Ureter (tissue), 1 donor: ENCODE data around the gene PER2. TPM values are rescaled to one million over a fixed set of nuclear protein-coding genes. Genes with fewer than 3 reads are reported as not detected.

Experiments
- DNase-seq: peaks from one replicate; pipeline ENCODE4 v3.0.0-alpha.2; 2020; ENCODE audit warnings: low spot score
- total RNA-seq: library from RNA; stranded (reverse); gene quantifications from one replicate; pipeline ENCODE4 v1.2.4, GENCODE V29; 2023
- donor health status: DM: yes; HTN: yes; CAD: no.

The PER2 gene
- total RNA-seq, 1 donor from 2014 or later = 30.5 TPM

DNA sequence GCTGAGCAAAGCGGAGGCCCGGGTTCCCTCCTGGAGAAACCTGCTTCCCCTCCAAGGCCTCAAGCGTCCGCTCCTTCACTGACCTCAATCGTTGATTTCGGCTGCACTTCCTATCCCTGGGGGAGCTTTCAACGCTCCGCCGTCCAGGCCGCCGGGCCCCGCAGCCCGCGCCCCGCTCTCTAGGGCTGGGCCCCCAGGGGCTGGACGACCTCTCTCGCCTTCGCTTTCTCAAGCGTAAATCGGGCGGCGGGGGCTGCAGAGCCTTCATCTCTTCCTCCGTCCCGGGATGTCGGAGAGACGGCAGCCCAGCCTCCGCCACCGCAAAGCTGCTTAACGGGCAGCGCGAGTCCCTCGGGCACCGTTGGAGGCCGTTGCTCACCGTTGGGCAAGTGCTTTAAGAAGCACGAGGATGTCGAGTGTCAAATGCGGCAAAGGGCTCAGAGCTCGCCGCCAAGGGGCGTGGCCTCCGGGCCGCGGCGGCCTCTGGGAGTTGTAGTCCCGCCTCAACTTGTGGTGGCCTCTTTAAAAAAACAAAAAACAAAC lies 57.1 kb downstream of the PER2 start:
- peak; percentile 77 for DNase-seq

DNA sequence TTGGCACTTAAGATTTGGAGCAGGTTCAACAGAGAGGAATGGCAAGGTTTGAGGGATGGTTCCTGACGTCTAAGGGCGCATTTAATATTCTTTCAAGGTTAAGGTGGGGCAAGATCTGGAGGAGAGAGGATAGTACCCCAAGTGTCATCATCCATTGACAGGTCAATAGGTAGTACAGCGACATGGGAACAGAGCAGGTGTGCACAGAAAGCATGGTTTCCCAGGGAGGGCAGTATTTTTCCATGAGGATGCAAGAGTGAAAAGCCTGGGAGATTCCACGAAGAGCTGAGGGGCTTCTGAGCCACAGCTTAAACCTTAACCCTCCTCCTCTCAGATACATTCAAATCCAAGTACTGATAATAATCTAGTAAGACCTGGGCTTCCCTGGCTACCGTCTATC lies 57.7 kb downstream of the PER2 start:
- no peak for DNase-seq

- no peak for DNase-seq
These were observed 59.7 kb downstream of the PER2 start for GRCh38 chr2:238228700-238229099.

DNA sequence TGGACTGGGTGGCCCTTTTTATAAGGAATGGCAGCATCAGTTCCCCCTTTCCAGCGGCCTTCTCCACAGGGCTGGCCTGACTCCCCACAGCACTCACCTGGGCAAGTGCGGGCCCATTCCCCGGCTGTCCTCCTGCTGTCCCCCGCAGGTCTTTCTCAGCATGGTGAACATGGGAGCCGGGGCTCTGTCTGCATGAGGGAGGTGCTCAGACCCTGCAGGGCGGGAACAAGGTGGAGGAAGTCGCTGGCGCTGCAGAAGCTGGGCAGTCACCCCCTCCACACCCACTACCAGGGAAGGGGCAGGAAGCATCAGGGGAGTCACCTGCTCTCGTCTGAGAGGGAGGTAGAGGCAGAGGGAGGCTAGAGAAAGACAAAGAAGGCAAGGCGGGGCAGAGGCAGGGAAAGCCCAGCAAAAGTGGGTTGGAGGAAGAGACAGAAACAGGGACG lies 60.8 kb downstream of the PER2 start:
- no peak for DNase-seq

DNA sequence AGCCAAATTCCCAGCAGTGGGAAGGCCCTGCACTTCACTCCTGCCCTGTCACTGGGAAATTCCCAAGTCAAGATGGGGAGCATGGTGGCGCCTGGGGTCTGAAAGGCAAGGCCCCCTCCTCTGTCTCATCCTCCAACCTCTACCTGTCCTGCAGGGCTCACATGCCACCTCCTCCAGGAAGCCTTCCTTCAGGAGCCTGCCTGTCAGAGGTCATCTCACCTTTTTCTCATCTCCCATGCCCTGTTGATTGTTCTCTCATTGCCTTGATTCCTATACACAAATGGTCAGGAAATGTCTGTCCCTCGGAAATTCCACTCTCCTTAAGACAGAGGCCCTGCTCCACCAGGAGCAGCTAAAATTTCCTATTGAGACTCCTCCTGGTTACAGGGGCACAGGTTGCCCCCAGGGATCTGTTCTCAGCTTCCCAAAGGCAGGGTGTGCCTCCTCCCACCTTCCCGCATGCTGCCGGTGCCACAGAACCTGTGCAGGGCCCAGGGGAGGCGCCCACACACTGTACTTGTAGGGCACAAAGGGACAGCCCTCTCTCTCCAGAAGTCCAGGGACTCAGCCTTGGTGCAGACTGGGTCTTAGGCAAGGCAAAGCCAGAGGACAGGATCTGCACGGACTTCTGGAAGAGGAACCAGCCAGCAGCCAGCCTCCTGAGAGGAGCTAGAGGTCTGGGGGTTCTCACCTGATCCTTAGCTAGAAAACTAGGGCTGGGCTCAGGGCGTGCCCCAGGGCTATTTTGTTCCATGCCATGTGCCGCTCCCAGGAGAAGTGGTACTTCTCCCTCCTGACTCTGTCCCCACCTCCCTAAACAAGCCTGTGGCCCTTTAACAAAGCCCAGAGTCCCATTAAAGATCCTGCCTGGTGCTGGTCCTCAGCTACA lies 61.5 kb downstream of the PER2 start:
- no peak for DNase-seq

GRCh38 chr2:238225911-238226697 lies 62.3 kb downstream of the PER2 start:
- no peak for DNase-seq

GRCh38 chr2:238225121-238225520 lies 63.3 kb downstream of the PER2 start:
- DNase-seq = no peak

- no peak for DNase-seq
These were observed 63.9 kb downstream of the PER2 start for GRCh38 chr2:238224356-238225035.

GRCh38 chr2:238220892-238221521 lies 67.4 kb downstream of the PER2 start:
- no peak for DNase-seq

DNA sequence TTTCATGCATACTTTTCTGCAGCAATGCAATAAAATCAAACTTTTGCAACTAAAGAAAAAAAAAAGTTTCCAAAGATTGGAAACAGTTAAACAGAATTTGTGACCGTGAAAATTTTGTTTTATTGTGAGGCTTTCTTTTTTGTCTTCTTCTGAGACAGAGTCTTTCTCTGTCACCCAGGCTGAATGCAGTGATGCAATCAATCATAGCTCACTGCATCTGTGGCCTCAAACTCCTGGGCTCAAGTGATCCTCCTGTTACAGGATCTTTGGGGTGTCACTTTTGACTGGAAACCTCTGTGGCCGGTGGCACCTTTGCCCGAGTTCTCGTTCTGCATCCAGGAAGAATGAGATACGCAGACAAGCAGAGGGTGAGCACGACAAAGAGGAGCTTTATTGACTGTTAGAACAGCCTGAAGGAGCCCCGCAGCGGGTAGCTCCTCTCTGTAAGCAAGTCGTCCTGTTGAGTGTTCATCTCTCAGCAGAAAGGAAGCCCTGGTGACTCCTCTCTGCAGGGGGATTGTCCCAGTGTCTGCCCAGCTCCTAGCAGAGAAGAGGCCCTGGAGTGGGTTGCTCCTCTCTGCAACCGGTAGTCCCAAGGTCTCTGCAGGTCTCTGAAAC lies 68.0 kb downstream of the PER2 start:
- no peak for DNase-seq

DNA sequence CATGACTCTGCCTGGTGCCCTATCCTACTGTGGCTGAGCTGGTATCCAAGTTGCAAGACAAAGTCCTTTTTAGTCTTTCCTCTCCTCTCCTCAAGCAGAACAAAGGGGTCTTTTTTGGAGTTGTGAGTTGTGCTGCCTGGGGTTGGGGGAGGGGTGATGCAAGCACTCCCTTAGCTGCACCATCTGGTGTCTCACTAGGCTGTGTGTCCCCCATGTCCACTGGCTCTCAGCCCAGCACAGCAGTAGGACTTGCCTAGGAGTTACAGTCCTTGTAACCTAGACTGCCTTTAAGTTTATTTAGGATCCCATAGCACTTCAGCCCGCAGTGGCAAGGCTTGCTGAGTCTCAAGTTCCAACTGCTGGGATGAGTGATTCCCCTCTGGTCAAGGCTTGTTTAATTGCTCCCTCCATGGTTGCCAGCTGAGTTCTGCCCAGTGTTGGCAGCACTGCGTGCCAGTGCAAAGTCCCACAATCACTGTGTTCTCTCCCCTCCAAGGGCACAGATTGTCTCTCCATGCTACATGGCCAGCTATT lies 71.7 kb downstream of the PER2 start:
- no peak for DNase-seq

DNA sequence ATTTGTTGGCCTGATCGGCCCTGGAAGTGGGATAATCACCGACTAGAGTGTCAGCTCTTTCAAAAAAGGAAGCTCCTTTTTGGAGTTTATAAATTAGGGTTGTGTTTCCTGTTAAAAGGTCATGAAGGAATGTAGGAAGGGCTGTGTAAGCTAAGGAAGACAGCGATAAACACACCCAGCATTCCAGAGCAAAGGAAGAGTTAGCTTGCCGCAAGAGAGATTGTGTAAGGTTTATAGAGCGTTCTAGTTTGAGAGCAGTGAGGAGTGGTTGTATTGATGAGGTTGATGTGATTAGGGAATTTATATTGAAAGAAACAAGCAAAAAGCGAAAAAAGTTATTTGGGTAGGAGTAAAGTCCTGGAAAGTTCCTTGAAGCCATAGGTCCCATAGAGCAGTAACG lies 81.4 kb downstream of the PER2 start:
- no peak for DNase-seq

DNA sequence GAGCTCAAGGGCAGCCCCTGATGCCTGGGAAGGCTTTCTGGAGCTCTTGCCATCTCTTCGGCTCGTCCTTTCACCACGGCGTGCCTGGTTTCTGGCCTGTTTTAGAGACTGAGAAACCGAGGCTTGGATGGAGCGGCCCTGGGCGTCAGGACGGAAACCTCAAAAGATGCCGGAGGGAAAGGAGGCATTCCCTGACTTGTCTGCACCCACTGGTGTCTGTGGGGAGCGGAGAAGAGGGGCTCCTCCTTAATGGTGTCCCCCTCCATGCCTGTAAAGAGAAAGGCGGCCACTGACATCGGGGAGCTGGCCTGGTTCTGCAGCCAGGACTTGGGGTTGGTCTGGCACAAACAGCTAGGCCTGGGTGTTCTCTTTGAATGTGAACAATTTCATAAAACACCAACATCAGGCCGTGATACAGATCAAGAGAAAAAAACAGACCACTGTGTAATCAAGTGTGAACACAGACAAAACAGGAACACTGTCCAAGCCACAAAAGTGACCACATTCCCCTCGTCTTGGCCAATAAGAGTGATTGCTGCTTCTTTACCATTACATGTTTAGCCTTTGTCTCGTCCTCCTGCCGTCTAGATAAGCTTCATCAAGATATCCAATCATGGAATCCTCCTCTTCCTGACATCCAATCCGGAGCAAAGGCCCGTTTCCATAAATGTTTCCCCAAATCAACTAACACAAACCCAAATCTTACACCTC lies 84.3 kb downstream of the PER2 start:
- DNase-seq = no peak

DNA sequence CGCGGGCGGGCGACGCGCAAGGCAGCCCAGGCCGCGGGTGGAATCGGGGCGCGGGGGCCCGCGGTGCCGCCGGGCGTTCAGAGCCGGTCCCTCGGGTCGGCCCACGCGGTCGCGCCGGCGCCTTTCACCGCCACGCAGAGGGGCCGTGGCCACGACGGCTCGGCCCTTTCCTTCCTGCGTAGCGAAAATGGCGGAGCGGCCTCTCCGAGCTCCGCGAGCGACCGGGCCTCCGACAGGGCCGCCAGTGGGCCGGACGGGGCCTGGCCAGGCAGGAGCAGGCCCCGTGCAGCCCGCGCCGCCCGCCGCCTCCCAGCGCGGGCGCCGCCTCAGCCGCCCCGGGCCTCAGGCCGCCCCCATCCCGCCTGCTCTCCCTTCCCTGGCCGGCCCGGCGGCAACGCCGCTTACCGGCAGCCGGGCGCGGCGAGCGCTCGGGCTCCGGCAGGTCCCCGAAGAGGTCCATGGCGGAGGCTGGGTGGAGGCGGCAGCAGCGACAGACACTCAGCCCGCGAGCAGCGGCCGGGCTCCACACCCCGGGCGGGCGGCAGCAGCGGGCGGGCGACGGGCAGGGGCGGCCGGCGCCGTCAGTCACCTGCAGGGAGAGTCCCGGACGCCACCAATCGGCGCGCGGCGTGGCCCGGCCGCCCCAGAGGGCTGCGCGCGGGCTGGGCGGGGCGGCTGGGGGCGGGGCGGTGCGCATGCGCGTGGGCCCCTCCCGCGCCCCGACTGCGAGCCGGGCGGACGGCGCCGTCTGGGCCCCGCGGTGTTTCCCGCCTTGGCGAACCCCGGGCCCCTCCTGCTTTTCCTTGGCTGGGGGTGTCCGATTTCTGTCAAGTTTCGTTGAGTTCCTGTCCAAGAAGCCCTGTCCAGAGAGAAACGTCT lies 85.1 kb downstream of the PER2 start, which contains the start of gene ILKAP:
Gene ILKAP (minus strand): TSS at position 602 of the 879 bp plus-strand sequence. CDS start 142 bp downstream, at position 460.
- peak; percentile 90 for DNase-seq

DNA sequence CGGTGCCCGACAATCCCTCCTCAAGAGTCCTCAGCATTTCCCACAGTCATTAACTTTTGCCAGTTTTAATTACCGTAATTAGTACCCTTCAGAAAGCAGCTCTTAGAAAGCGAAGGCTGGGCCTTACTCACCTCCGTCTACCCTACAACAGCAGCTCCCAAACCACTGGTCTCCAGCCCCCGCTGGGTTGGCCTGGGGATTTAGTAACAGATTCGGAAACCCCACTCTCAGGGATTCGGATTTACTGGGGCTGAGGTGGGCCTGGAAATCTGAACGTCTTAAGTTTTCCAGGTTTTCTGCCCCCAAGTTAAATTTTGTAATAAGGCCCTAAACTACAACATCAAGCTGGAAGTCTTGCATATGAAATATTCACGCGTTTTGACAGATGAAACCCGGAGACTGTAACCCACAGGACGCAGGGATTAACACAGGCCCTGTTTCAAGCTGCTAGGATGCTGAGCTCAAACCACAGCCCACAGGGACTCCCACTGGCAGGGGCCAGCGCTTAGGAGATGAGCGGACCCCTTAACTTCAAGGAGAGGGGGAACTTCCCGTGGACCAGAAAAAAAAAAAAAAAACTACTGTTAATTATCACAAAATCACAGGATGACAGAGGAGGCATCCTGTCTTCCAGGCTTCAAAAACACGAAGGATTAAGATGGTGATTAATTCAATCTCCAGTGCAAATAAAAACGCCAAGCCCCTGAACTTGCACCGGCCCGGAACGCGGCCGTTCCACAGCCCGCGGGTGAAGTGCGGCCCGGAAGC lies 85.9 kb downstream of the PER2 start:
- DNase-seq = no peak
